HepG2 (cell line): Measurements from ENCODE around the gene POPDC2. TPM values are rescaled to one million over a fixed set of nuclear protein-coding genes. Genes with fewer than 3 reads are reported as not detected.

Source experiments
- ATAC-seq: fragments of 200-7000 bp; cut with Tn5 transposase; 3 replicates; pipeline ENCODE4 v1.9.1; 2020; ENCODE audit warnings: mild to moderate bottlenecking, moderate library complexity
- BruUV-seq: library from RNA; stranded (reverse); fragments of 400-500 nt; replicated peaks from 2 replicates; lab custom pipeline; 2021; lab: Mats Ljungman, UMichigan
- CTCF ChIA-PET: fragments of 300-600 bp; formaldehyde crosslinking; extraction: SDS; loops from one replicate; lab custom pipeline; 2021; ENCODE audit warnings: low total read pairs, inconsistent platforms, low intra/inter-chr PET ratio; lab: Yijun Ruan, JAX
- POLR2A ChIA-PET: fragments of 350-600 bp; sonication (Branson Sonifier 250); formaldehyde crosslinking; loops from one replicate; lab custom pipeline; 2020; ENCODE audit warnings: antibody characterized with exemption, inconsistent platforms; lab: Yijun Ruan, JAX
- DNase-seq: peaks from one replicate; pipeline ENCODE4 v3.0.0-alpha.2; 2015; ENCODE audit warnings: low spot score
- FAIRE-seq: peaks from 3 replicates; lab custom pipeline; 2011; peaks lifted over from hg19 to GRCh38; lab: Jason Lieb, UNC
- H2AFZ ChIP-seq: one replicate; pipeline ENCODE4 v1.6.1; 2011; ENCODE audit warnings: low read length, inconsistent platforms
- H3K27ac ChIP-seq: fragments of 300-600 bp; 3 replicates; pipeline ENCODE4 v1.8.0; 2011; ENCODE audit warnings: mixed run types, mild to moderate bottlenecking, mixed read lengths, low read length, inconsistent platforms; ENCODE audit not compliant: insufficient read depth; ENCODE audit errors: extremely low read length
- H3K27me3 ChIP-seq, 2 experiments: fragments of 200-600 bp in 1 of 2; 2 replicates in 1 of 2; 3 replicates in 1 of 2; pipeline versions ENCODE4 v1.6.0 to v1.8.0; 2011; ENCODE audit warnings: low read length in 2 of 2, mild to moderate bottlenecking in 2 of 2, moderate library complexity in 2 of 2, inconsistent platforms in 1 of 2; ENCODE audit not compliant: insufficient read depth in 2 of 2, control insufficient read depth in 1 of 2
- H3K36me3 ChIP-seq, 2 experiments: fragments of 200-600 bp in 1 of 2; replicated peaks in 1 of 2; 2 replicates in 1 of 2; 3 replicates in 1 of 2; pipeline versions ENCODE4 v1.5.1 to v1.8.0; 2011; ENCODE audit warnings: low read length in 2 of 2, inconsistent platforms in 1 of 2; ENCODE audit not compliant: insufficient read depth in 2 of 2, control insufficient read depth in 1 of 2
- H3K4me1 ChIP-seq: 2 replicates; pipeline ENCODE4 v1.5.1; 2012; ENCODE audit warnings: low read length, inconsistent platforms; ENCODE audit not compliant: insufficient read depth
- H3K4me2 ChIP-seq: 2 replicates; pipeline ENCODE4 v1.6.0; 2011; ENCODE audit warnings: low read depth, low read length, inconsistent platforms
- H3K4me3 ChIP-seq, 3 experiments: fragments of 200-600 bp in 1 of 3; sonication (generic), shearing (Covaris generic) in 1 of 3; replicated peaks in 1 of 3; 2 replicates each; pipeline ENCODE4 v1.5.1; 2011 to 2016; ENCODE audit warnings: low read length in 3 of 3, inconsistent platforms in 2 of 3, low read depth in 2 of 3, mild to moderate bottlenecking in 2 of 3, control low read depth in 1 of 3, mixed read lengths in 1 of 3; ENCODE audit not compliant: insufficient read depth in 1 of 3
- H3K79me2 ChIP-seq: one replicate; pipeline ENCODE4 v1.6.1; 2011; ENCODE audit warnings: low read length, inconsistent platforms; ENCODE audit not compliant: insufficient read depth
- H3K9ac ChIP-seq: 2 replicates; pipeline ENCODE4 v1.6.0; 2011; ENCODE audit warnings: mild to moderate bottlenecking, low read depth, low read length, inconsistent platforms; ENCODE audit not compliant: insufficient read depth
- H3K9me3 ChIP-seq: 2 replicates; pipeline ENCODE4 v1.5.1; 2012; ENCODE audit warnings: mild to moderate bottlenecking, low read length
- H4K20me1 ChIP-seq: 2 replicates; pipeline ENCODE4 v1.6.0; 2011; ENCODE audit warnings: inconsistent platforms, mild to moderate bottlenecking, low read length, moderate library complexity; ENCODE audit not compliant: insufficient read depth
- ZNF543 ChIP-seq: sonication (generic); formaldehyde crosslinking; IDR thresholded peaks from 2 replicates; pipeline ENCODE4 v1.4.0; 2020; ENCODE audit warnings: mild to moderate bottlenecking, missing genetic modification reagents
- ZNF790 ChIP-seq: sonication (generic); formaldehyde crosslinking; IDR thresholded peaks from 2 replicates; pipeline ENCODE4 v1.8.0; 2022; ENCODE audit warnings: missing genetic modification reagents, mild to moderate bottlenecking, borderline replicate concordance
- WGBS: methylation state at CpG from one replicate; pipeline ENCODE4 v1.1.6; 2017; ENCODE audit warnings: low lambda C conversion rate; 5-methylcytosine and 5-hydroxymethylcytosine counted together
- in situ Hi-C: cut with HindIII; loops from 2 replicates; pipeline ENCODE4 v1.10.0; 2017; ENCODE audit warnings: low pct_unique_long_range_greater_than_20kb; ENCODE audit not compliant: extremely low pct_ligation_motif_present
- intact Hi-C: fragments of 100-400 bp; cut with micrococcal nuclease; formaldehyde crosslinking; loops from one replicate; pipeline ENCODE4 v1.10.0; 2022; ENCODE audit not compliant: unreplicated experiment
- polyA plus RNA-seq, 8 experiments: library from polyadenylated mRNA; depleted of rRNA in 3 of 8; stranded (reverse) in 7 of 8; unstranded in 1 of 8; fragments of >200 nt; fragmentation: Illumina TruSeq in 4 of 8; extraction: Trizol in 4 of 8; gene quantifications; 2 replicates each; pipeline versions ENCODE4 v1.2.1 to v1.2.3, GENCODE V29; 2011 to 2016; ENCODE audit warnings: low read depth in 4 of 8, missing spikeins in 1 of 8, mixed read lengths in 1 of 8; ENCODE audit not compliant: insufficient read depth in 1 of 8
- total RNA-seq, 5 experiments: library from RNA; depleted of rRNA; stranded (reverse); fragments of >200 nt; fragmentation: Illumina TruSeq; extraction: Trizol; gene quantifications; 2 replicates each; pipeline ENCODE4 v1.2.3, GENCODE V29; 2016; ENCODE audit warnings: low read depth in 1 of 5
- TF ChIP-seq, protein P1 (sequence below): sonication (generic); formaldehyde crosslinking; conservative IDR thresholded peaks from 2 replicates; pipeline ENCODE4 v1.4.0; 2020; ENCODE audit warnings: missing genetic modification reagents

POPDC2 gene
- total and polyA plus RNA-seq, 2 of the 13 experiments (the other 11 are each of a cell fraction or from before 2014, with no cell fraction given): 0.18 to 0.58 TPM

DNA sequence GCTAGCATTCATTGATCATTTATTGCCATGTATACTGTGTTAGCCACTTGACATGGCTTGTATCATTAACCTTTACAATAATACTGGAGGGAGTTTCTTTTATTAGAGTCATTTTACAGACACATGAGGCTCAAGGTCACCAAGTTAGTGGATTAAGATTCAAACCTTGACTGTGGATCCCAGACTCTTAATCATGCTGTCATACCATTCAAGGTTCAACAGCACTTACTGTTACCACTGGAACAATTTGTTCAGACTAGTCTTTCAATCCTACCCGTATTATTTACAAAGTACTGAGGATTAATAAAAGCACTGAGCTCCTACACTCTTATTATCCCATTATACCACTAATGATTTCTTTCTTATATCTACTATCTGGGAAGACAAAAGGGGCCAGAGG lies 15.6 kb upstream of the POPDC2 start:
- ChIA-PET POLR2A (interaction anchor here (1.0 to 1.6 kb wide), 3 partner anchors 32 to 436 kb away, joined by 3 read pairs; partner anchors contain the start of gene GSK3B), CTCF (no interaction called here)
- FAIRE-seq (no peak), ATAC-seq (no peak), DNase-seq (no peak)
- 81% methylated on average over 1 of the region's 1 CpG for WGBS
- no peak overlapping the region for H3K27ac ChIP-seq
- in situ Hi-C loops (loop anchor here (25.0 kb wide), 3 partner anchors 264 to 789 kb away; partner anchors contain the start of gene TEX55), intact Hi-C loops (no loop called here)
- no TSS peak for BruUV-seq
- peaks cover 16% of the 10 kb centered on the region for H3K4me1 ChIP-seq
- H3K9ac ChIP-seq: peak overlapping the region; percentile 71; the same call in 1 of the 2 replicates
- no peaks in the 10 kb centered on the region for H3K9me3 ChIP-seq
- peaks cover 4 to 27% of the 10 kb centered on the region in 2 experiments; a peak in 4 of 5 replicates for H3K36me3 ChIP-seq
- H3K4me2 ChIP-seq: peak overlapping the region; percentile 90
- H3K79me2 ChIP-seq: peaks cover 4% of the 10 kb centered on the region
- peak overlapping the region; percentile 69 to 96 (median 77); a peak in 5 of 6 replicates for H3K4me3 ChIP-seq
- H2AFZ ChIP-seq: peak overlapping the region; percentile 47
- H3K27me3 ChIP-seq: no peaks in the 10 kb centered on the region; a peak in 1 of 5 replicates
- TF ChIP-seq, protein P1, sequence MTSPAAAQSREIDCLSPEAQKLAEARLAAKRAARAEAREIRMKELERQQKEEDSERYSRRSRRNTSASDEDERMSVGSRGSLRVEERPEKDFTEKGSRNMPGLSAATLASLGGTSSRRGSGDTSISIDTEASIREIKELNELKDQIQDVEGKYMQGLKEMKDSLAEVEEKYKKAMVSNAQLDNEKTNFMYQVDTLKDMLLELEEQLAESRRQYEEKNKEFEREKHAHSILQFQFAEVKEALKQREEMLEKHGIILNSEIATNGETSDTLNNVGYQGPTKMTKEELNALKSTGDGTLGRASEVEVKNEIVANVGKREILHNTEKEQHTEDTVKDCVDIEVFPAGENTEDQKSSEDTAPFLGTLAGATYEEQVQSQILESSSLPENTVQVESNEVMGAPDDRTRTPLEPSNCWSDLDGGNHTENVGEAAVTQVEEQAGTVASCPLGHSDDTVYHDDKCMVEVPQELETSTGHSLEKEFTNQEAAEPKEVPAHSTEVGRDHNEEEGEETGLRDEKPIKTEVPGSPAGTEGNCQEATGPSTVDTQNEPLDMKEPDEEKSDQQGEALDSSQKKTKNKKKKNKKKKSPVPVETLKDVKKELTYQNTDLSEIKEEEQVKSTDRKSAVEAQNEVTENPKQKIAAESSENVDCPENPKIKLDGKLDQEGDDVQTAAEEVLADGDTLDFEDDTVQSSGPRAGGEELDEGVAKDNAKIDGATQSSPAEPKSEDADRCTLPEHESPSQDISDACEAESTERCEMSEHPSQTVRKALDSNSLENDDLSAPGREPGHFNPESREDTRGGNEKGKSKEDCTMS (CRISPR knock-in tag): no peak
- TF ChIP-seq ZNF790 (CRISPR knock-in tag) (no peak), ZNF543 (CRISPR knock-in tag) (no peak)
- no peaks in the 10 kb centered on the region for H4K20me1 ChIP-seq
